ENCODE results near the gene PHACTR2. TPM values are rescaled to one million over a fixed set of nuclear protein-coding genes. Genes with fewer than 3 reads are reported as not detected.

The PHACTR2 gene
- total and polyA plus RNA-seq, 2 of the 13 experiments (the other 11 are each of a cell fraction or from before 2014, with no cell fraction given): 11.3 to 28.2 TPM

DNA sequence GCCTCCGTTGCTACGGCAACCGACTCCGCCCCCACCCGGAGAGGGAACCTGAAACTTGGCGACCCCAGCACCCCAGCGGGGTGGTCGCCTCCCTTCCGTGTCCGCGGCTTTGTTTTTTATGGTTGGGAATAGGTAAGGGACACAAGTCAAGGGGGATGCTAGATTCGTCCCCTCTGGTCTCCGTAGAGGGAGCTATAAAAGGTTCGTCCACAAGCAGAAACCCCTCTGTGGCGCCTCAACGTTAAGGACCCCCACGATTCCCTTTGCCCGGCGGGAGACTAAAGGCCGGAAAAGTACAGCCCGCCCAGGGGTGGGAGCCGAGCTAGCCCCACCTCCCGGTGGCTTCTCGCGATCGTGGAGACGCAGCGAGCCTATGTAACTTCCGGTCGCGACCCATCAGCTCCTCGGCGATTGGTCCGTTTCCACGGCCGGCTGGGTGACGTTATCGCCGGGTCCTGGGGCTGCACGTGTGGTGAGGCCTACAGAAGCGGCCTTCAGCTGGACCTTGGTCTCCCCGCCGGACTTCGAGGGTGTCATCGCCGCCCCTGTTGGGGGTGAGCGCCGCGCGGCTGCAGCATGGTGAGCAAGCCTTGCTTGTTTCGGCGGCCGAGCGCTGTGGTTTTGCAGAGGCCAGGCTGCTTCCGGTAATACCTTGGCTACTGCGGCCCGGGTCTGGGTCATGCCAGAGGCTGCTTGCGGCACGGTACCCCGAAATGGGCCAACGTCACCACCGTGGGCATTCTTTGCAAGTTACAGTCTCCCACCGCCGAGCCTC lies 165.3 kb downstream of the PHACTR2 start, which contains the start of gene LTV1 (continued):
- TF ChIP-seq SOX13 (IDR thresholded peaks at IDR 0.05) (no peak), SOX13 (CRISPR knock-in tag; conservative IDR thresholded peaks at IDR 0.05 in 1 of 2, IDR thresholded peaks at IDR 0.05 in 1 of 2) (peak; percentile 52 to 85; a peak in 2 of 4 replicates), AGO1 (IDR thresholded peaks at IDR 0.05; ENCODE audit: low read depth, low read length, poor library complexity, severe bottlenecking) (no peak), ZNF207 (IDR thresholded peaks at IDR 0.05; ENCODE audit: borderline replicate concordance) (no peak), SOX6 (IDR thresholded peaks at IDR 0.05) (no peak), SOX6 (CRISPR knock-in tag; IDR thresholded peaks at IDR 0.05) (peak; percentile 83), ZNF790 (CRISPR knock-in tag; IDR thresholded peaks at IDR 0.05; ENCODE audit: borderline replicate concordance) (peak; percentile 99), ZNF570 (CRISPR knock-in tag; IDR thresholded peaks at IDR 0.05; ENCODE audit: borderline replicate concordance) (peak; percentile 97), GATA4 (IDR thresholded peaks at IDR 0.05; ENCODE audit: borderline replicate concordance, low read depth) (peak; percentile 22; the same call in 1 of the 2 replicates), ZNF547 (CRISPR knock-in tag; IDR thresholded peaks at IDR 0.05) (peak; percentile 98), ZNF501 (CRISPR knock-in tag; IDR thresholded peaks at IDR 0.05) (peak; percentile 99), ZFP36L2 (CRISPR knock-in tag; IDR thresholded peaks at IDR 0.05) (no peak; the same call in 1 of the 2 replicates), PCBP1 (IDR thresholded peaks at IDR 0.05; ENCODE audit: borderline replicate concordance, low read depth, low read length) (peak; percentile 71; the same call in 1 of the 2 replicates)
- TF ChIP-seq, protein P1, sequence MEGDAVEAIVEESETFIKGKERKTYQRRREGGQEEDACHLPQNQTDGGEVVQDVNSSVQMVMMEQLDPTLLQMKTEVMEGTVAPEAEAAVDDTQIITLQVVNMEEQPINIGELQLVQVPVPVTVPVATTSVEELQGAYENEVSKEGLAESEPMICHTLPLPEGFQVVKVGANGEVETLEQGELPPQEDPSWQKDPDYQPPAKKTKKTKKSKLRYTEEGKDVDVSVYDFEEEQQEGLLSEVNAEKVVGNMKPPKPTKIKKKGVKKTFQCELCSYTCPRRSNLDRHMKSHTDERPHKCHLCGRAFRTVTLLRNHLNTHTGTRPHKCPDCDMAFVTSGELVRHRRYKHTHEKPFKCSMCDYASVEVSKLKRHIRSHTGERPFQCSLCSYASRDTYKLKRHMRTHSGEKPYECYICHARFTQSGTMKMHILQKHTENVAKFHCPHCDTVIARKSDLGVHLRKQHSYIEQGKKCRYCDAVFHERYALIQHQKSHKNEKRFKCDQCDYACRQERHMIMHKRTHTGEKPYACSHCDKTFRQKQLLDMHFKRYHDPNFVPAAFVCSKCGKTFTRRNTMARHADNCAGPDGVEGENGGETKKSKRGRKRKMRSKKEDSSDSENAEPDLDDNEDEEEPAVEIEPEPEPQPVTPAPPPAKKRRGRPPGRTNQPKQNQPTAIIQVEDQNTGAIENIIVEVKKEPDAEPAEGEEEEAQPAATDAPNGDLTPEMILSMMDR (CRISPR knock-in tag; IDR thresholded peaks at IDR 0.05): peak; percentile 40
- TF ChIP-seq, protein P2, sequence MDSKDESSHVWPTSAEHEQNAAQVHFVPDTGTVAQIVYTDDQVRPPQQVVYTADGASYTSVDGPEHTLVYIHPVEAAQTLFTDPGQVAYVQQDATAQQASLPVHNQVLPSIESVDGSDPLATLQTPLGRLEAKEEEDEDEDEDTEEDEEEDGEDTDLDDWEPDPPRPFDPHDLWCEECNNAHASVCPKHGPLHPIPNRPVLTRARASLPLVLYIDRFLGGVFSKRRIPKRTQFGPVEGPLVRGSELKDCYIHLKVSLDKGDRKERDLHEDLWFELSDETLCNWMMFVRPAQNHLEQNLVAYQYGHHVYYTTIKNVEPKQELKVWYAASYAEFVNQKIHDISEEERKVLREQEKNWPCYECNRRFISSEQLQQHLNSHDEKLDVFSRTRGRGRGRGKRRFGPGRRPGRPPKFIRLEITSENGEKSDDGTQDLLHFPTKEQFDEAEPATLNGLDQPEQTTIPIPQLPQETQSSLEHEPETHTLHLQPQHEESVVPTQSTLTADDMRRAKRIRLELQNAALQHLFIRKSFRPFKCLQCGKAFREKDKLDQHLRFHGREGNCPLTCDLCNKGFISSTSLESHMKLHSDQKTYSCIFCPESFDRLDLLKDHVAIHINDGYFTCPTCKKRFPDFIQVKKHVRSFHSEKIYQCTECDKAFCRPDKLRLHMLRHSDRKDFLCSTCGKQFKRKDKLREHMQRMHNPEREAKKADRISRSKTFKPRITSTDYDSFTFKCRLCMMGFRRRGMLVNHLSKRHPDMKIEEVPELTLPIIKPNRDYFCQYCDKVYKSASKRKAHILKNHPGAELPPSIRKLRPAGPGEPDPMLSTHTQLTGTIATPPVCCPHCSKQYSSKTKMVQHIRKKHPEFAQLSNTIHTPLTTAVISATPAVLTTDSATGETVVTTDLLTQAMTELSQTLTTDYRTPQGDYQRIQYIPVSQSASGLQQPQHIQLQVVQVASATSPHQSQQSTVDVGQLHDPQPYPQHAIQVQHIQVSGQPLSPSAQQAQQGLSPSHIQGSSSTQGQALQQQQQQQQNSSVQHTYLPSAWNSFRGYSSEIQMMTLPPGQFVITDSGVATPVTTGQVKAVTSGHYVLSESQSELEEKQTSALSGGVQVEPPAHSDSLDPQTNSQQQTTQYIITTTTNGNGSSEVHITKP (CRISPR knock-in tag; IDR thresholded peaks at IDR 0.05; ENCODE audit: low read depth): peak; percentile 83
- TF ChIP-seq, protein P3, sequence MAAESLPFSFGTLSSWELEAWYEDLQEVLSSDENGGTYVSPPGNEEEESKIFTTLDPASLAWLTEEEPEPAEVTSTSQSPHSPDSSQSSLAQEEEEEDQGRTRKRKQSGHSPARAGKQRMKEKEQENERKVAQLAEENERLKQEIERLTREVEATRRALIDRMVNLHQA (CRISPR knock-in tag; IDR thresholded peaks at IDR 0.05): 0 out of 2 replicates have a peak, but pooled peaks have one; percentile 66
- TF ChIP-seq, protein P4, sequence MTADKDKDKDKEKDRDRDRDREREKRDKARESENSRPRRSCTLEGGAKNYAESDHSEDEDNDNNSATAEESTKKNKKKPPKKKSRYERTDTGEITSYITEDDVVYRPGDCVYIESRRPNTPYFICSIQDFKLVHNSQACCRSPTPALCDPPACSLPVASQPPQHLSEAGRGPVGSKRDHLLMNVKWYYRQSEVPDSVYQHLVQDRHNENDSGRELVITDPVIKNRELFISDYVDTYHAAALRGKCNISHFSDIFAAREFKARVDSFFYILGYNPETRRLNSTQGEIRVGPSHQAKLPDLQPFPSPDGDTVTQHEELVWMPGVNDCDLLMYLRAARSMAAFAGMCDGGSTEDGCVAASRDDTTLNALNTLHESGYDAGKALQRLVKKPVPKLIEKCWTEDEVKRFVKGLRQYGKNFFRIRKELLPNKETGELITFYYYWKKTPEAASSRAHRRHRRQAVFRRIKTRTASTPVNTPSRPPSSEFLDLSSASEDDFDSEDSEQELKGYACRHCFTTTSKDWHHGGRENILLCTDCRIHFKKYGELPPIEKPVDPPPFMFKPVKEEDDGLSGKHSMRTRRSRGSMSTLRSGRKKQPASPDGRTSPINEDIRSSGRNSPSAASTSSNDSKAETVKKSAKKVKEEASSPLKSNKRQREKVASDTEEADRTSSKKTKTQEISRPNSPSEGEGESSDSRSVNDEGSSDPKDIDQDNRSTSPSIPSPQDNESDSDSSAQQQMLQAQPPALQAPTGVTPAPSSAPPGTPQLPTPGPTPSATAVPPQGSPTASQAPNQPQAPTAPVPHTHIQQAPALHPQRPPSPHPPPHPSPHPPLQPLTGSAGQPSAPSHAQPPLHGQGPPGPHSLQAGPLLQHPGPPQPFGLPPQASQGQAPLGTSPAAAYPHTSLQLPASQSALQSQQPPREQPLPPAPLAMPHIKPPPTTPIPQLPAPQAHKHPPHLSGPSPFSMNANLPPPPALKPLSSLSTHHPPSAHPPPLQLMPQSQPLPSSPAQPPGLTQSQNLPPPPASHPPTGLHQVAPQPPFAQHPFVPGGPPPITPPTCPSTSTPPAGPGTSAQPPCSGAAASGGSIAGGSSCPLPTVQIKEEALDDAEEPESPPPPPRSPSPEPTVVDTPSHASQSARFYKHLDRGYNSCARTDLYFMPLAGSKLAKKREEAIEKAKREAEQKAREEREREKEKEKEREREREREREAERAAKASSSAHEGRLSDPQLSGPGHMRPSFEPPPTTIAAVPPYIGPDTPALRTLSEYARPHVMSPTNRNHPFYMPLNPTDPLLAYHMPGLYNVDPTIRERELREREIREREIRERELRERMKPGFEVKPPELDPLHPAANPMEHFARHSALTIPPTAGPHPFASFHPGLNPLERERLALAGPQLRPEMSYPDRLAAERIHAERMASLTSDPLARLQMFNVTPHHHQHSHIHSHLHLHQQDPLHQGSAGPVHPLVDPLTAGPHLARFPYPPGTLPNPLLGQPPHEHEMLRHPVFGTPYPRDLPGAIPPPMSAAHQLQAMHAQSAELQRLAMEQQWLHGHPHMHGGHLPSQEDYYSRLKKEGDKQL (CRISPR knock-in tag; IDR thresholded peaks at IDR 0.05; ENCODE audit: low read depth): peak; percentile 75

Data from HepG2 (cell line).